H9 (cell line): ENCODE data around the gene CACHD1. TPM values are rescaled to one million over a fixed set of nuclear protein-coding genes. Genes with fewer than 3 reads are reported as not detected.
A peak's percentile ranks its signal among the peaks of the same experiment; 100 is the strongest.

ENCODE experiments used
- DNase-seq: peaks from one replicate; pipeline ENCODE4 v3.0.0-alpha.2; 2017
- H2AFZ ChIP-seq: one replicate; pipeline ENCODE4 v1.6.1; 2013; ENCODE audit warnings: mild to moderate bottlenecking, low read length, control low read depth, moderate library complexity
- H2AK5ac ChIP-seq: 2 replicates; pipeline ENCODE4 v1.6.1; 2013; ENCODE audit warnings: low read length, control low read depth, mixed read lengths; ENCODE audit not compliant: insufficient read length
- H2BK120ac ChIP-seq: one replicate; pipeline ENCODE4 v1.6.1; 2013; ENCODE audit warnings: low read depth, mild to moderate bottlenecking, low read length, control low read depth, inconsistent platforms; ENCODE audit not compliant: poor library complexity, severe bottlenecking
- H2BK12ac ChIP-seq: 2 replicates; pipeline ENCODE4 v1.6.1; 2013; ENCODE audit warnings: low read length, control low read depth, mixed read lengths, low read depth; ENCODE audit not compliant: insufficient read length
- H2BK15ac ChIP-seq: 2 replicates; pipeline ENCODE4 v1.6.1; 2013; ENCODE audit warnings: low read depth, low read length, control low read depth
- H2BK20ac ChIP-seq: one replicate; pipeline ENCODE4 v1.6.1; 2013; ENCODE audit warnings: low read depth, mild to moderate bottlenecking, low read length, control low read depth, inconsistent platforms; ENCODE audit not compliant: poor library complexity, severe bottlenecking
- H2BK5ac ChIP-seq: 2 replicates; pipeline ENCODE4 v1.6.1; 2013; ENCODE audit warnings: low read length, control low read depth, mixed read lengths; ENCODE audit not compliant: insufficient read length
- H3K14ac ChIP-seq: 2 replicates; pipeline ENCODE4 v1.6.1; 2013; ENCODE audit warnings: low read length, control low read depth; ENCODE audit not compliant: insufficient read depth
- H3K18ac ChIP-seq: 2 replicates; pipeline ENCODE4 v1.6.1; 2013; ENCODE audit warnings: low read depth, mild to moderate bottlenecking, mixed read lengths, low read length, control low read depth; ENCODE audit not compliant: insufficient read length
- H3K23ac ChIP-seq: 2 replicates; pipeline ENCODE4 v1.6.1; 2013; ENCODE audit warnings: low read length, control low read depth, mixed read lengths, low read depth; ENCODE audit not compliant: insufficient read length
- H3K23me2 ChIP-seq: 2 replicates; pipeline ENCODE4 v1.6.1; 2013; ENCODE audit warnings: low read depth, mild to moderate bottlenecking, mixed read lengths, low read length, control low read depth; ENCODE audit not compliant: insufficient read length, poor library complexity, severe bottlenecking
- H3K27ac ChIP-seq: 2 replicates; pipeline ENCODE4 v1.5.1; 2013; ENCODE audit warnings: low read length, control low read depth, mixed read lengths, low read depth; ENCODE audit not compliant: insufficient read length
- H3K27me3 ChIP-seq: 2 replicates; pipeline ENCODE4 v1.6.1; 2013; ENCODE audit warnings: low read length, control low read depth, inconsistent platforms; ENCODE audit not compliant: insufficient read depth
- H3K4ac ChIP-seq: 2 replicates; pipeline ENCODE4 v1.6.1; 2013; ENCODE audit warnings: low read depth, mild to moderate bottlenecking, control low read depth, inconsistent platforms, low read length, moderate library complexity
- H3K4me1 ChIP-seq: 2 replicates; pipeline ENCODE4 v1.6.1; 2013; ENCODE audit warnings: low read length, control low read depth, inconsistent platforms; ENCODE audit not compliant: insufficient read depth
- H3K4me2 ChIP-seq: 2 replicates; pipeline ENCODE4 v1.6.1; 2013; ENCODE audit warnings: low read length, control low read depth, mixed read lengths; ENCODE audit not compliant: insufficient read length, insufficient read depth
- H3K56ac ChIP-seq: 2 replicates; pipeline ENCODE4 v1.6.1; 2013; ENCODE audit warnings: low read depth, mild to moderate bottlenecking, mixed read lengths, low read length, control low read depth; ENCODE audit not compliant: insufficient read length
- H3K79me1 ChIP-seq: 2 replicates; pipeline ENCODE4 v1.6.1; 2013; ENCODE audit warnings: low read depth, mild to moderate bottlenecking, moderate library complexity, low read length, control low read depth, inconsistent platforms; ENCODE audit not compliant: insufficient read depth, poor library complexity, severe bottlenecking
- H3K79me2 ChIP-seq: 2 replicates; pipeline ENCODE4 v1.6.1; 2013; ENCODE audit warnings: low read length, control low read depth, inconsistent platforms; ENCODE audit not compliant: insufficient read depth
- H3K9ac ChIP-seq: 2 replicates; pipeline ENCODE4 v1.6.1; 2013; ENCODE audit warnings: low read length, control low read depth, mixed read lengths; ENCODE audit not compliant: insufficient read length; ENCODE audit errors: extremely low read depth
- H3K9me3 ChIP-seq: one replicate; pipeline ENCODE4 v1.6.1; 2013; ENCODE audit warnings: low read depth, low read length, inconsistent platforms; ENCODE audit not compliant: control insufficient read depth
- H3T11ph ChIP-seq: one replicate; pipeline ENCODE4 v1.6.1; 2013; ENCODE audit warnings: mild to moderate bottlenecking, low read length, control low read depth, inconsistent platforms
- H4K20me1 ChIP-seq: one replicate; pipeline ENCODE4 v1.6.1; 2013; ENCODE audit not compliant: control insufficient read depth, insufficient read length, insufficient read depth
- H4K5ac ChIP-seq: 2 replicates; pipeline ENCODE4 v1.6.1; 2013; ENCODE audit warnings: low read depth, mild to moderate bottlenecking, mixed read lengths, low read length, control low read depth; ENCODE audit not compliant: insufficient read length
- H4K8ac ChIP-seq: replicated peaks from 2 replicates; pipeline ENCODE4 v1.6.1; 2013; ENCODE audit warnings: low read length, control low read depth, mixed read lengths, low read depth; ENCODE audit not compliant: insufficient read length
- H4K91ac ChIP-seq: 2 replicates; pipeline ENCODE4 v1.6.1; 2013; ENCODE audit warnings: low read depth, mild to moderate bottlenecking, moderate library complexity, mixed read lengths, low read length, control low read depth; ENCODE audit not compliant: insufficient read length
- H3K27ac Mint-ChIP-seq, 3 experiments: 2 replicates in 2 of 3; 3 replicates in 1 of 3; pipeline ENCODE4 v1.8.0; 2020 to 2021; ENCODE audit warnings: mixed read lengths in 3 of 3, mild to moderate bottlenecking in 1 of 3, moderate library complexity in 1 of 3
- H3K27me3 Mint-ChIP-seq: 2 replicates; pipeline ENCODE4 v1.8.0; 2021; ENCODE audit warnings: low read depth, mild to moderate bottlenecking, moderate library complexity, mixed read lengths
- H3K36me3 Mint-ChIP-seq, 3 experiments: 2 replicates in 2 of 3; 3 replicates in 1 of 3; pipeline ENCODE4 v1.8.0; 2020 to 2021; ENCODE audit warnings: low read depth in 3 of 3, mixed read lengths in 3 of 3; ENCODE audit not compliant: insufficient read depth in 1 of 3
- H3K4me1 Mint-ChIP-seq, 2 experiments: 2 replicates each; pipeline ENCODE4 v1.8.0; 2020; ENCODE audit warnings: mixed read lengths in 2 of 2
- H3K4me3 Mint-ChIP-seq, 2 experiments: 2 replicates in 1 of 2; 3 replicates in 1 of 2; pipeline ENCODE4 v1.8.0; 2020 to 2021; ENCODE audit warnings: mild to moderate bottlenecking in 2 of 2, mixed read lengths in 2 of 2, moderate library complexity in 1 of 2
- H3K9me3 Mint-ChIP-seq, 2 experiments: 2 replicates in 1 of 2; 3 replicates in 1 of 2; pipeline ENCODE4 v1.8.0; 2020; ENCODE audit warnings: mild to moderate bottlenecking in 2 of 2, mixed read lengths in 2 of 2, moderate library complexity in 1 of 2
- WGBS: extraction: QIAGEN DNeasy Blood & Tissue Kit; methylation state at CpG from one replicate; pipeline ENCODE4 v1.1.7; 2013; ENCODE audit warnings: missing lambda C conversion rate, low lambda C conversion rate, mixed read lengths; ENCODE audit not compliant: insufficient read length; ENCODE audit errors: extremely low coverage; 5-methylcytosine and 5-hydroxymethylcytosine counted together
- total RNA-seq: library from RNA; stranded (reverse); gene quantifications from 2 replicates; pipeline ENCODE4 v1.2.1, GENCODE V29; 2021
- TF ChIP-seq, protein P1 (sequence below): fragments of 200-600 bp; sonication (generic); conservative IDR thresholded peaks from 3 replicates; pipeline ENCODE4 v1.8.0; 2021; ENCODE audit warnings: antibody characterized with exemption, mild to moderate bottlenecking

Gene CACHD1
- total RNA-seq, 1 experiment from 2014 or later = 94.2 TPM

DNA sequence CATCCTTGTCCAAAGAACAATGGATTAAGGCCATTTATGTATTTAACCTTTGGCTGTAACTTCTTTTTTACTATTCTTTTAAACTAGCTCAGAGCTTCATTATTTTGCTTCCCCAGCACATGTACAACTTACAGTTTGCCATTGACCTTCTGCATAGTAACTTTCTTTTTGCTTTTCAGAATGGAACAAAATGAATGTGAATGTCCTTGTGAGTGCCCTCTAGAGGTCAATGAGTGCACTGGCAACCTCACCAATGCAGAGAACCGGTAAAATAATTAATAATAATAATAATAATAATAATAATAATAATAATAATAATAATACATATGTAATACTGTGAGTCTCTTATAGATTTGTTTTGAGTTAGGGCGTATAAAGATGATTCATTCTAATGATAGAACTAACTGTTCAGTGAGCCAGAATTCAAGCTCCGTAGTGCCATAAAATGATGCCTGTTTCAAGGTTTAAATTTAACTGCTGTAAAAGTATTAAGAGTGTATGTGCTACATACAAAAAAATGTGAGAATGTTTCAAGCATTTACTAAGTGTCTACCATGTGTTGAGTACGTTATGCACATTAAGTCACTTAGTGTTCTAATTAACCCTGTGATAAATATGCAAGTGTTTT lies 205.9 kb downstream of the CACHD1 start:
- no peak overlapping the region for H2BK15ac ChIP-seq
- no peak overlapping the region for H3K14ac ChIP-seq
- no peak overlapping the region for H3K4me2 ChIP-seq
- H3K27me3 Mint-ChIP-seq = no peaks in the 10 kb centered on the region
- no peak overlapping the region for H3K27ac ChIP-seq
- TF ChIP-seq, protein P1, sequence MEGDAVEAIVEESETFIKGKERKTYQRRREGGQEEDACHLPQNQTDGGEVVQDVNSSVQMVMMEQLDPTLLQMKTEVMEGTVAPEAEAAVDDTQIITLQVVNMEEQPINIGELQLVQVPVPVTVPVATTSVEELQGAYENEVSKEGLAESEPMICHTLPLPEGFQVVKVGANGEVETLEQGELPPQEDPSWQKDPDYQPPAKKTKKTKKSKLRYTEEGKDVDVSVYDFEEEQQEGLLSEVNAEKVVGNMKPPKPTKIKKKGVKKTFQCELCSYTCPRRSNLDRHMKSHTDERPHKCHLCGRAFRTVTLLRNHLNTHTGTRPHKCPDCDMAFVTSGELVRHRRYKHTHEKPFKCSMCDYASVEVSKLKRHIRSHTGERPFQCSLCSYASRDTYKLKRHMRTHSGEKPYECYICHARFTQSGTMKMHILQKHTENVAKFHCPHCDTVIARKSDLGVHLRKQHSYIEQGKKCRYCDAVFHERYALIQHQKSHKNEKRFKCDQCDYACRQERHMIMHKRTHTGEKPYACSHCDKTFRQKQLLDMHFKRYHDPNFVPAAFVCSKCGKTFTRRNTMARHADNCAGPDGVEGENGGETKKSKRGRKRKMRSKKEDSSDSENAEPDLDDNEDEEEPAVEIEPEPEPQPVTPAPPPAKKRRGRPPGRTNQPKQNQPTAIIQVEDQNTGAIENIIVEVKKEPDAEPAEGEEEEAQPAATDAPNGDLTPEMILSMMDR = peak; percentile 75
- no peak overlapping the region for H4K8ac ChIP-seq
- H3K9me3 Mint-ChIP-seq = no peaks in the 10 kb centered on the region
- H2AFZ ChIP-seq = no peak overlapping the region
- peaks cover 43 to 89% (median 88%) of the 10 kb centered on the region in 3 experiments; a peak in 6 of 7 replicates for H3K36me3 Mint-ChIP-seq
- no peak overlapping the region for H3T11ph ChIP-seq
- no peaks in the 10 kb centered on the region for H3K4me1 Mint-ChIP-seq
- H3K4me1 ChIP-seq = no peaks in the 10 kb centered on the region
- H3K4me3 Mint-ChIP-seq = no peak overlapping the region
- no peak overlapping the region for H3K9ac ChIP-seq
- no peak overlapping the region for H3K4ac ChIP-seq
- H4K20me1 ChIP-seq = no peaks in the 10 kb centered on the region
- H3K27ac Mint-ChIP-seq = no peak overlapping the region; a peak in 2 of 7 replicates
- no peak overlapping the region for H4K91ac ChIP-seq
- H2BK120ac ChIP-seq = no peak overlapping the region
- H2BK12ac ChIP-seq = no peak overlapping the region
- H3K56ac ChIP-seq = no peak overlapping the region
- H3K9me3 ChIP-seq = no peaks in the 10 kb centered on the region
- H3K23ac ChIP-seq = no peak overlapping the region
- no peak overlapping the region for H4K5ac ChIP-seq
- no peaks in the 10 kb centered on the region for H3K27me3 ChIP-seq
- no peak overlapping the region for H3K18ac ChIP-seq
- no peak overlapping the region for H2BK20ac ChIP-seq
- no peaks in the 10 kb centered on the region for H3K79me1 ChIP-seq
- no peaks in the 10 kb centered on the region for H3K79me2 ChIP-seq
- H2BK5ac ChIP-seq = no peak overlapping the region
- DNase-seq = no peak
- WGBS = no CpG with 5 or more reads among the region's 4 CpGs
- H2AK5ac ChIP-seq = no peak overlapping the region
- H3K23me2 ChIP-seq = no peaks in the 10 kb centered on the region
